ENCODE results near the gene NPHP1.

DNA sequence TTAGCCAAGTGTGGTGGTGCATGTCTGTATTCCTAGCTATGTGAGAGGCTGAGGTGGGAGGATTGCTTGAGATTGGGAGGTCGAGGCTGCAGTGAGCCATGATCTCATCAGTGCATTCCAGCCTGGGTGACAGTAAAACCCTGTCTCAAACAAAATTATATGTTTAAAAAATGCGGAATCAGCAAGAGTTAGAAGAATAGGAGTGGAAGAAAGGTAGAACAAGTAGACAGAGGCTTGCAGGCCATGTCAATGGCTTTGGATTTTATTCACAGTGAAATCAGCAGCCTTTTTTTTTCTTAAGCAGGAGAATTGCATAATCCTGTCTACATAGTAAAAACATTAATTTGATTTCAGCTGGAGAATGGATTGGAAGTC, 15.4 kb upstream of the NPHP1 start:
- TF ChIP-seq, protein P1, sequence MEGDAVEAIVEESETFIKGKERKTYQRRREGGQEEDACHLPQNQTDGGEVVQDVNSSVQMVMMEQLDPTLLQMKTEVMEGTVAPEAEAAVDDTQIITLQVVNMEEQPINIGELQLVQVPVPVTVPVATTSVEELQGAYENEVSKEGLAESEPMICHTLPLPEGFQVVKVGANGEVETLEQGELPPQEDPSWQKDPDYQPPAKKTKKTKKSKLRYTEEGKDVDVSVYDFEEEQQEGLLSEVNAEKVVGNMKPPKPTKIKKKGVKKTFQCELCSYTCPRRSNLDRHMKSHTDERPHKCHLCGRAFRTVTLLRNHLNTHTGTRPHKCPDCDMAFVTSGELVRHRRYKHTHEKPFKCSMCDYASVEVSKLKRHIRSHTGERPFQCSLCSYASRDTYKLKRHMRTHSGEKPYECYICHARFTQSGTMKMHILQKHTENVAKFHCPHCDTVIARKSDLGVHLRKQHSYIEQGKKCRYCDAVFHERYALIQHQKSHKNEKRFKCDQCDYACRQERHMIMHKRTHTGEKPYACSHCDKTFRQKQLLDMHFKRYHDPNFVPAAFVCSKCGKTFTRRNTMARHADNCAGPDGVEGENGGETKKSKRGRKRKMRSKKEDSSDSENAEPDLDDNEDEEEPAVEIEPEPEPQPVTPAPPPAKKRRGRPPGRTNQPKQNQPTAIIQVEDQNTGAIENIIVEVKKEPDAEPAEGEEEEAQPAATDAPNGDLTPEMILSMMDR (conservative IDR thresholded peaks at IDR 0.05; ENCODE audit: low read length), result no peak
- no peak for TF ChIP-seq EZH2phosphoT487 (IDR thresholded peaks at IDR 0.05; ENCODE audit: borderline replicate concordance)
